HFF-Myc (cell line): ENCODE data around the gene CD109.

Experiments used
- DNase-seq: peaks from one replicate; pipeline ENCODE4 v3.0.0-alpha.2; 2011; ENCODE audit warnings: low read depth; ENCODE audit errors: extremely low read depth
- H3K4me3 ChIP-seq: replicated peaks from 2 replicates; pipeline ENCODE4 v1.5.1; 2011; ENCODE audit warnings: low read depth, mild to moderate bottlenecking, control low read depth, low read length
- TF ChIP-seq, protein P1 (sequence below): IDR thresholded peaks from 2 replicates; pipeline ENCODE4 v1.5.1; 2012; ENCODE audit warnings: mild to moderate bottlenecking, low read depth, low read length, control low read depth; ENCODE audit errors: missing control alignments

Gene CD109

GRCh38 chr6:73728548-73729205 lies 32.7 kb downstream of the CD109 start:
- no peak for DNase-seq
- H3K4me3 ChIP-seq = no peak overlapping the region
- TF ChIP-seq, protein P1, sequence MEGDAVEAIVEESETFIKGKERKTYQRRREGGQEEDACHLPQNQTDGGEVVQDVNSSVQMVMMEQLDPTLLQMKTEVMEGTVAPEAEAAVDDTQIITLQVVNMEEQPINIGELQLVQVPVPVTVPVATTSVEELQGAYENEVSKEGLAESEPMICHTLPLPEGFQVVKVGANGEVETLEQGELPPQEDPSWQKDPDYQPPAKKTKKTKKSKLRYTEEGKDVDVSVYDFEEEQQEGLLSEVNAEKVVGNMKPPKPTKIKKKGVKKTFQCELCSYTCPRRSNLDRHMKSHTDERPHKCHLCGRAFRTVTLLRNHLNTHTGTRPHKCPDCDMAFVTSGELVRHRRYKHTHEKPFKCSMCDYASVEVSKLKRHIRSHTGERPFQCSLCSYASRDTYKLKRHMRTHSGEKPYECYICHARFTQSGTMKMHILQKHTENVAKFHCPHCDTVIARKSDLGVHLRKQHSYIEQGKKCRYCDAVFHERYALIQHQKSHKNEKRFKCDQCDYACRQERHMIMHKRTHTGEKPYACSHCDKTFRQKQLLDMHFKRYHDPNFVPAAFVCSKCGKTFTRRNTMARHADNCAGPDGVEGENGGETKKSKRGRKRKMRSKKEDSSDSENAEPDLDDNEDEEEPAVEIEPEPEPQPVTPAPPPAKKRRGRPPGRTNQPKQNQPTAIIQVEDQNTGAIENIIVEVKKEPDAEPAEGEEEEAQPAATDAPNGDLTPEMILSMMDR = no peak

DNA sequence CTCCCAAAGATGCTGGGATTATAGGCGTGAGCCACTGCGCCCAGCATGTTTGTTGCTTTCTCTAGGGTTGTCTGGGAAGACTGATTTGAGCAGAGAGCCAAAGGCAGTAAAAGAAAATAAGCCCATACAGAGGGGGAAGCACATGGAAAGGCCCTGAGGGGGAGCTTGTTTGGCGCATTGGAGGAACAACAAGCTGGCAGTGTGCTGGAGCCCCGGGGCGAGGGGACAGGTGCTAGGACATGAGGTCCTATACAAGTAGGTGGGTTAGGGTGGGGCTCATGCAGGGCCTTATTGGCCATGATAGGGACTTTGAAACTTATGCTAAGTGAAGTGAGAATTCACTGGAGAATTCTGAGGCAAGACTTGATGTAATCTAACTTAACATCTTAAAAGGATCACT lies 35.3 kb downstream of the CD109 start:
- no peak overlapping the region for H3K4me3 ChIP-seq
- TF ChIP-seq, protein P1 = no peak
- no peak for DNase-seq

DNA sequence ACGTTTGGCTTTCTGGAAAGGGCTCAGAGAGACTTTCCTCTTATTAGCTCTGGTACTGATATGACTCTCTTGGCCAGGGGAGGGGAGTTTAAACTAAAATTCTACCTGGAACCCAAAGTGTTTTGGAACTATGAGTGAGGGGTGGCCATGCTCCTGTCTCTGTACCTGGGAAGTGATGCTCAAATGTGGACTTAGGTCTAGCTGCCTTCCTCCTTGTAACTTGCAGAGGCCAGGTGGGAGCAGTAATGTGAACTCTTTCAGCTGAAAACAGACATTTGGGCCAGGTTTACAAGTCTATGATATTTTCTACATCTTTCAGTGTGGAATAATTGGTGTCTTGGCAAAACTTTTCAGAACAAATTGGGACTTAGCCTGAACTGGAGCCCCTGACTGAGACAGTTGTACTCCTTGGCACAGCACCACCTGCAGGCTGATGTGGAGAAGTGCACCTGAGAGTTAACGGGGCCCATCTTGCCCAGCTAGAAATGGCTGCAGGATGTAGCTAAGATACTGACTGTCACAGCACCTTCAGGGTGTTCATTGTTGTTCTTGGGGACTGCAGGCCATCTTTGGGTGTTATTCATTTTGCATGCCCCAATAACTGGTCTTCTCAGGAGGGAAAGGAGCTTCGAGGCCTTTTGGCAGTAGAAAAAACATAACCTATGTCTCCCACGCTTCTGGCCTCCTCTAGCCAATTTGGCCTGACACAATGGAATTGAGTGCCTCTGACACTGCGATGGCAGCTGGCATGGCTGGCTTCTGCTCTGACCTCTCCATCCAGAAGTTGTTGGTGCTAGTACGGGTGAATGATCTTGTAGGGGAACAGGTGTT lies 37.1 kb downstream of the CD109 start:
- TF ChIP-seq, protein P1 = peak; percentile 98
- no peak overlapping the region for H3K4me3 ChIP-seq
- DNase-seq = peak; percentile 52

GRCh38 chr6:73733791-73734190 lies 37.8 kb downstream of the CD109 start:
- TF ChIP-seq, protein P1 = no peak
- no peak overlapping the region for H3K4me3 ChIP-seq
- no peak for DNase-seq

- TF ChIP-seq, protein P1 = no peak
- H3K4me3 ChIP-seq = no peak overlapping the region
- DNase-seq = no peak
Measured at GRCh38 chr6:73734832-73735453, 38.9 kb downstream of the CD109 start.

DNA sequence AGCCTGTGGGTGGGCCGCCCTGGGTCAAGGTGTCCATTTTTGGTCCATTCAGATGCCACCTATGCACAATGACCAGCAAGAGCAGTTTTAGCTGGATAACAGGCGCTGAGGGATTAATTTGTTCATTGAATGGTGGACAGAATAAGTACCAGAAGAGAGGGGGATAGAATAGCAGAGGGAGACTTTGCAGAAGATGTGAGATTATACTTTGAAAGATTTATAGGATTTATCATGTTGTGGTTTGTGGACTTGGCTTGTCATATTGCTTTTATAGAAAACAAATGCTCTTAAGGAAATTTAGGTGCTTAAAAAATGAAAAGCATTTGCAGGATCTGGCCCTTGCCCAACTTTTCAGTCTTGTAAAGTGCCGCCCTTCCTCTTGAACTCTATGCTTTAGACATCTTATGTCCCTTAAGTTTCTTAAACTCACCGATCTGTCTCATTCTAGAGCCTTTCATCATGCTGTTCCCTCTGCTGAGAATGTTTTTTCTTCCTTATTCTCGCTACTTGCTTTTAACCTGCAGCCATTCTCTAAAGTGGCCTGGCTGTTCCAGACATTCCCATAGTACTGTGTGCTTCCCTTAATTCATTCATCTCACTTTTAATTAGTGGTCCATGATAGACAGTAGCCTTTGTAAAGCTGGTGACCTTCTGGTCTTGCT lies 42.5 kb downstream of the CD109 start:
- no peak for DNase-seq
- TF ChIP-seq, protein P1 = no peak
- no peak overlapping the region for H3K4me3 ChIP-seq
